Peyer's patch (tissue), 4 donors: ENCODE measurements around the gene TRIM24. TPM values are rescaled to one million over a fixed set of nuclear protein-coding genes. Genes with fewer than 3 reads are reported as not detected.
"Not testable (repeated sequence)": the region's sequence is repeated elsewhere in the genome, so short reads cannot be mapped to it uniquely, and the experiment has no call there.

Experiments
- DNase-seq, 3 donors: peaks; one replicate each; pipeline ENCODE4 v3.0.0-alpha.2; 2017 to 2019
- H3K27ac ChIP-seq, 4 donors: fragments of 200-600 bp; sonication (generic); one replicate each; pipeline ENCODE4 v1.5.1; 2016 to 2019
- H3K27me3 ChIP-seq, 2 donors: fragments of 200-600 bp; sonication (generic); one replicate each; pipeline ENCODE4 v1.5.1; 2019
- H3K36me3 ChIP-seq, 3 donors: fragments of 200-600 bp; sonication (generic); one replicate each; pipeline ENCODE4 v1.5.1; 2016 to 2019
- H3K4me1 ChIP-seq, 4 donors: fragments of 200-600 bp; sonication (generic); one replicate each; pipeline ENCODE4 v1.5.1; 2016 to 2019
- H3K4me3 ChIP-seq, 4 donors: fragments of 200-600 bp; sonication (generic); 1 replicate in 3 of 4; 2 replicates in 1 of 4; pipeline ENCODE4 v1.5.1; 2016 to 2019; ENCODE audit warnings: mild to moderate bottlenecking in 1 of 4
- H3K9me3 ChIP-seq, 4 donors: fragments of 200-600 bp; sonication (generic); one replicate each; pipeline ENCODE4 v1.5.1; 2016 to 2019; ENCODE audit warnings: mild to moderate bottlenecking in 1 of 4
- POLR2A ChIP-seq, 2 donors: fragments of 450-650 bp; IDR thresholded peaks; one replicate each; pipeline ENCODE4 v1.5.1; 2017; ENCODE audit warnings: antibody characterized with exemption in 2 of 2, mild to moderate bottlenecking in 2 of 2, moderate library complexity in 2 of 2
- total RNA-seq, 4 donors: library from RNA; depleted of rRNA; stranded (reverse); fragments of >200 nt; gene quantifications; one replicate each; pipeline ENCODE4 v1.1.0, GENCODE V29; 2016
- TF ChIP-seq, protein P1 (sequence below), 6 experiments: fragments of 450-650 bp in 4 of 6; fragments of 200-600 bp in 2 of 6; sonication (generic) in 1 of 6; IDR thresholded peaks; one replicate each; pipeline ENCODE4 v1.5.1; 2017 to 2019; ENCODE audit warnings: antibody characterized with exemption in 6 of 6, mild to moderate bottlenecking in 3 of 6, moderate library complexity in 1 of 6

TRIM24 gene
- total RNA-seq, 4 donors from 2014 or later, result 15.7 to 18.7 (median 16.6) TPM

DNA sequence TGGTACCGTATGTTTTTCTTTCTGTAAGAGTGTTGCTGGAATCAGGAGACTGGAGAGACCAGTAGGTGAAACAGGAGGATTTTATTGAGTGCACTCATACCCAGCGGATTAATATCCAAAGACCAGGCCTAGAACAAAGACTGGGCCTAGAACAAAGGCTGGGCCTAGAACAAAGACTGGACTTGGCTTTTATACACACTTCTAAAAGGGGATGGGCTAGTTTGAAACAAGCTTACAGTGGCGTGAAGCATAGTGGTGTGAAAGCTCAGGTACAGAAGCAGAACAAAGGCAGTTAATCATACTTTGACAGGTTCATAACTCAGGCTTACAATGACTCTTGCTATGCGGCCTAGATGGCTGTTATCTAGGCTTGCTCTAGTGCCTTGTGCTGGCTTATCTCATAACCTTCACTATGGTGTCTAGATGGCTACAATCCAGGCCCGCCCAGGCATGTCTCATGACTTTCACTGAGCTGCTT, 67.7 kb downstream of the TRIM24 start:
- Histone ChIP-seq H3K27ac (no peak overlapping the region), H3K4me3 (no peak overlapping the region), H3K9me3 (peaks cover 0 to 26% (median 12%) of the 10 kb centered on the region in 4 donors), H3K27me3 (no peaks in the 10 kb centered on the region), H3K4me1 (no peaks in the 10 kb centered on the region), H3K36me3 (peaks cover 0 to 51% (median 0%) of the 10 kb centered on the region in 3 donors)
- no peak for DNase-seq
- TF ChIP-seq POLR2A (IDR thresholded peaks at IDR 0.05), result no peak
- TF ChIP-seq, protein P1, sequence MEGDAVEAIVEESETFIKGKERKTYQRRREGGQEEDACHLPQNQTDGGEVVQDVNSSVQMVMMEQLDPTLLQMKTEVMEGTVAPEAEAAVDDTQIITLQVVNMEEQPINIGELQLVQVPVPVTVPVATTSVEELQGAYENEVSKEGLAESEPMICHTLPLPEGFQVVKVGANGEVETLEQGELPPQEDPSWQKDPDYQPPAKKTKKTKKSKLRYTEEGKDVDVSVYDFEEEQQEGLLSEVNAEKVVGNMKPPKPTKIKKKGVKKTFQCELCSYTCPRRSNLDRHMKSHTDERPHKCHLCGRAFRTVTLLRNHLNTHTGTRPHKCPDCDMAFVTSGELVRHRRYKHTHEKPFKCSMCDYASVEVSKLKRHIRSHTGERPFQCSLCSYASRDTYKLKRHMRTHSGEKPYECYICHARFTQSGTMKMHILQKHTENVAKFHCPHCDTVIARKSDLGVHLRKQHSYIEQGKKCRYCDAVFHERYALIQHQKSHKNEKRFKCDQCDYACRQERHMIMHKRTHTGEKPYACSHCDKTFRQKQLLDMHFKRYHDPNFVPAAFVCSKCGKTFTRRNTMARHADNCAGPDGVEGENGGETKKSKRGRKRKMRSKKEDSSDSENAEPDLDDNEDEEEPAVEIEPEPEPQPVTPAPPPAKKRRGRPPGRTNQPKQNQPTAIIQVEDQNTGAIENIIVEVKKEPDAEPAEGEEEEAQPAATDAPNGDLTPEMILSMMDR (IDR thresholded peaks at IDR 0.05), result no peak

DNA sequence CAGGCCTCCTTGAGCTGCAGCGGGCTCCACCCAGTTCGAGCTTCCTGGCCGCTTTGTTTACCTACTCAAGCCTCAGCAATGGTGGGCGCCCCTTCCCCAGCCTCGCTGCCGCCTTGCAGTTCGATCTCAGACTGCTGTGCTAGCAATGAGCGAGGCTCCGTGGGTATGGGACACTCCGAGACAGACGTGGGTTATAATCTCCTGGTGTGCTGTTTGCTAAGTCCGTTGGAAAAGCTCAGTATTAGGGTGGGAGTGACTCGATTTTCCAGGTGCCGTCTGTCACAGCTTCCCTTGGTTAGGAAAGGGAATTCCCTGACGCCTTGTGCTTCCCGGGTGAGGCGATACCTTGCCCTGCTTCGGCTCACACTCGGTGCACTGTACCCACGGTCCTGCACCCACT, 76.8 kb downstream of the TRIM24 start:
- not testable (repeated sequence) for H3K27ac ChIP-seq, H3K9me3 ChIP-seq, H3K4me1 ChIP-seq, H3K27me3 ChIP-seq, DNase-seq, H3K4me3 ChIP-seq
- peaks cover 0 to 39% (median 0%) of the 10 kb centered on the region in 3 donors for H3K36me3 ChIP-seq

DNA sequence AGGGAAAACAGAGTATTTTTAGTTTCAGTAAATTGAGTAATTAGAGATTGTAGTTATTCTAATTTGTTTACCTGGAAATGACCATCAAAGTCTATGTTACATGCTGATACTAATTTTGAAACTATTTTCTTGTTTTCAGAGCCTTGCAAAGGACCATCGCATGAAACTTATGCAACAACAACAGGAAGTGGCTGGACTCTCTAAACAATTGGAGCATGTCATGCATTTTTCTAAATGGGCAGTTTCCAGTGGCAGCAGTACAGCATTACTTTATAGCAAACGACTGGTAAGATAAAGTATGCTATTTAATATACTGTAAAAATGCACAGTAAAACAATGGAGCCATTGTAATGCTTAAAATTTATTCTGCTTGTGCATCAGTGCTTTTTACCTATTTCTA, 78.5 kb downstream of the TRIM24 start:
- H3K9me3 ChIP-seq, result no peaks in the 10 kb centered on the region
- no peaks in the 10 kb centered on the region for H3K27me3 ChIP-seq
- peaks cover 0 to 40% (median 0%) of the 10 kb centered on the region in 3 donors for H3K36me3 ChIP-seq
- DNase-seq, result no peak
- no peak overlapping the region for H3K27ac ChIP-seq
- TF ChIP-seq, protein P1 (IDR thresholded peaks at IDR 0.05), result no peak
- no peak for TF ChIP-seq POLR2A (IDR thresholded peaks at IDR 0.05)
- no peaks in the 10 kb centered on the region for H3K4me1 ChIP-seq
- H3K4me3 ChIP-seq, result no peak overlapping the region

DNA sequence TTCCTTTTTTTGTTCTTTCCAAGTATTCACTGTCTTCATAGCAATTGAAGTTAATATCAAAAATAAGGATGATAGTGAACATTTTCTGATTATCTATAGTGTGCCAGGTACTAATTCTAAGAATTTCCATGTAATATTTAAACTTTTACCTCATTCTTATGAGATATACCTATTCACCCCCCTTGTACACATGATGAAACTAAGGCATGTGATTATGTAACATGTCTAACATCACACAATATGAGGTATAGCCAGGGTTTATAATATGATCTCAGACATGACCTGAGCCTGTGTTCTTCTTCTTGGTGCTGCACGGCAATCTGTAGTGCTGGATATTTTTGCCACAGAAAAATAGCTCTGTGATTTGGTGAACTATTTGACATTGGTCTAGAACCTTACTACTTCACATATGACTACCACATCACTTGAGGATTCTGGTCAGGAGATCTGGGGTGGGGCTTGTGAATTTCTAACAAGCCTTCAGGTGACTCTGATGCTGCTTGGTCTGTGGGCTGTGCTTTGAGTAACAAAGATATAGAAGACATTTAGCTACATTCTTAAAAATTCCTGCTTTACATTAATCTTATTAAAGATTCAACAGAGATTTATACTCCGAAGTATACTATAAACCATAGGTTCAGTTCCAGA, 79.1 kb downstream of the TRIM24 start:
- H3K9me3 ChIP-seq, result no peaks in the 10 kb centered on the region
- TF ChIP-seq, protein P1 (IDR thresholded peaks at IDR 0.05), result no peak
- TF ChIP-seq POLR2A (IDR thresholded peaks at IDR 0.05), result no peak
- no peaks in the 10 kb centered on the region for H3K4me1 ChIP-seq
- DNase-seq, result no peak
- H3K36me3 ChIP-seq, result peaks cover 0 to 40% (median 0%) of the 10 kb centered on the region in 3 donors
- no peaks in the 10 kb centered on the region for H3K27me3 ChIP-seq
- H3K27ac ChIP-seq, result no peak overlapping the region
- H3K4me3 ChIP-seq, result no peak overlapping the region

DNA sequence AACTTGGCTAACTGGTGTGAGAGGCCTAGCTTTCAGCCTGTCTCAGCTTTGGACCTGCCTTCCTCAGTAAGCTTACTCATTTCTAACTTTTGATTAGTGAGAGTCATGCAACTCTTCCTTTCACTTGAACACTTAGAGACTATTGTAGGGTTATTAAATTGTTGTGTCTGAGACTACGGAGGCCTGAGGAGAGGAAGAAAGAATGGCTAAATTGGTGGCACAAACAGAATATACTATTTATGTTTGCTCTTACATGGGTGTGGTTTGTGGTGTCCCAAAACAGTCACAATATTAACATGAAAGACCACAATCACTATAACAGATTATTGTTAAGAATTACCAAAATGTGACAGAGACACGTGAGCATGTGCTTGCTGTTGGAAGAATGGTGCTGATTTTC, 82.1 kb downstream of the TRIM24 start:
- Histone ChIP-seq H3K4me1 (no peaks in the 10 kb centered on the region), H3K27me3 (no peaks in the 10 kb centered on the region), H3K27ac (no peak overlapping the region), H3K4me3 (no peak overlapping the region), H3K36me3 (peaks cover 0 to 31% (median 0%) of the 10 kb centered on the region in 3 donors), H3K9me3 (no peaks in the 10 kb centered on the region)
- no peak for DNase-seq
- TF ChIP-seq, protein P1 (IDR thresholded peaks at IDR 0.05), result no peak
- no peak for TF ChIP-seq POLR2A (IDR thresholded peaks at IDR 0.05)

DNA sequence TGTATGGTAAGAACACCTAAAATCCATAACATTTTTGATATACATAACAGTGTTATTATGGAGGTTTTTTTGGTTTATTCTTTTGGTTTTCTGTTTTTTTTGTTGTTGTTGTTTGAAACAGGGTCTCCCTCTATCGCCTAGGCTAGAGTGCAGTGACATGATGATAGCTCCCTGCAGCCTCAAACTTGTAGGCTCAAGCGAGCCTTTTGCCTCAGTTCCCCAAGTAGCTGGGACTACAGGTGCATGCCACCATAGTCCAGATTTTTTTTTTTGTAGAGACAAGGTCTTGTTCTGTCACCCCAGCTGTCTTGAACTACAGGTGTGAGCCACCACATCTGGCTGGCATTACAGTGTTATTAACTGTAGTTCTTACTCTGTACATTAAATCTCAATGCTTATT, 83.7 kb downstream of the TRIM24 start:
- Histone ChIP-seq H3K27ac (no peak overlapping the region), H3K27me3 (no peaks in the 10 kb centered on the region), H3K4me3 (no peak overlapping the region), H3K36me3 (peaks cover 0 to 40% (median 0%) of the 10 kb centered on the region in 3 donors), H3K4me1 (no peaks in the 10 kb centered on the region), H3K9me3 (no peaks in the 10 kb centered on the region)
- no peak for DNase-seq
- TF ChIP-seq, protein P1 (IDR thresholded peaks at IDR 0.05), result no peak
- TF ChIP-seq POLR2A (IDR thresholded peaks at IDR 0.05), result no peak
